ENCODE results near the gene TMPRSS7.
A peak's percentile ranks its signal among the peaks of the same experiment; 100 is the strongest.

The TMPRSS7 gene

GRCh38 chr3:112038863-112039262, 4.3 kb downstream of the TMPRSS7 start:
- no peak; the same call in 2 of the 3 replicates for ATAC-seq

GRCh38 chr3:112041321-112041720, 6.8 kb downstream of the TMPRSS7 start:
- ATAC-seq, result no peak
- TF ChIP-seq ZNF70 (CRISPR knock-in tag; IDR thresholded peaks at IDR 0.05), result no peak

More at GRCh38 chr3:112038863-112039262, 4.3 kb downstream of the TMPRSS7 start:
- TF ChIP-seq ZFP3 (CRISPR knock-in tag; IDR thresholded peaks at IDR 0.05) (no peak), TOX (CRISPR knock-in tag; IDR thresholded peaks at IDR 0.05; ENCODE audit: borderline replicate concordance) (no peak), CSDC2 (CRISPR knock-in tag; IDR thresholded peaks at IDR 0.05) (no peak), OSR1 (CRISPR knock-in tag; IDR thresholded peaks at IDR 0.05) (no peak), GLIS3 (CRISPR knock-in tag; IDR thresholded peaks at IDR 0.05) (no peak), CREB5 (CRISPR knock-in tag; IDR thresholded peaks at IDR 0.05; ENCODE audit: low read depth) (no peak), ZNF70 (CRISPR knock-in tag; IDR thresholded peaks at IDR 0.05) (no peak), SNAI2 (CRISPR knock-in tag; IDR thresholded peaks at IDR 0.05) (no peak), ZC3H10 (CRISPR knock-in tag; IDR thresholded peaks at IDR 0.05) (no peak)

GRCh38 chr3:112042842-112043280, 8.3 kb downstream of the TMPRSS7 start:
- ATAC-seq, result no peak
- TF ChIP-seq ZNF8 (CRISPR knock-in tag; IDR thresholded peaks at IDR 0.05) (no peak), BACH2 (CRISPR knock-in tag; IDR thresholded peaks at IDR 0.05; ENCODE audit: borderline replicate concordance) (no peak), ZC3H10 (CRISPR knock-in tag; IDR thresholded peaks at IDR 0.05) (no peak), CSRNP3 (CRISPR knock-in tag; IDR thresholded peaks at IDR 0.05) (no peak)

GRCh38 chr3:112043621-112044201, 9.2 kb downstream of the TMPRSS7 start:
- TF ChIP-seq CSDC2 (CRISPR knock-in tag; IDR thresholded peaks at IDR 0.05) (no peak), PATZ1 (CRISPR knock-in tag; IDR thresholded peaks at IDR 0.05; ENCODE audit: borderline replicate concordance) (no peak; the same call in 1 of the 2 replicates), POU6F1 (CRISPR knock-in tag; IDR thresholded peaks at IDR 0.05; ENCODE audit: borderline replicate concordance, low read depth) (no peak), RARB (CRISPR knock-in tag; IDR thresholded peaks at IDR 0.05) (no peak), ZNF8 (CRISPR knock-in tag; IDR thresholded peaks at IDR 0.05) (no peak), ZNF565 (CRISPR knock-in tag; conservative IDR thresholded peaks at IDR 0.05; ENCODE audit: low read depth) (no peak), CREB5 (CRISPR knock-in tag; IDR thresholded peaks at IDR 0.05; ENCODE audit: low read depth) (no peak), ARNTL (CRISPR knock-in tag; IDR thresholded peaks at IDR 0.05; ENCODE audit: borderline replicate concordance, low read depth) (no peak), CSRNP3 (CRISPR knock-in tag; IDR thresholded peaks at IDR 0.05) (no peak), ZFP3 (CRISPR knock-in tag; IDR thresholded peaks at IDR 0.05) (no peak), PPARA (CRISPR knock-in tag; IDR thresholded peaks at IDR 0.05; ENCODE audit: borderline replicate concordance) (no peak), ISL1 (CRISPR knock-in tag; IDR thresholded peaks at IDR 0.05) (no peak), GLIS3 (CRISPR knock-in tag; IDR thresholded peaks at IDR 0.05) (no peak), TOX (CRISPR knock-in tag; IDR thresholded peaks at IDR 0.05; ENCODE audit: borderline replicate concordance) (no peak), ZFP30 (CRISPR knock-in tag; IDR thresholded peaks at IDR 0.05) (no peak), OSR1 (CRISPR knock-in tag; IDR thresholded peaks at IDR 0.05) (no peak), TSHZ2 (CRISPR knock-in tag; IDR thresholded peaks at IDR 0.05) (no peak), ESRRG (CRISPR knock-in tag; IDR thresholded peaks at IDR 0.05) (no peak), BACH2 (CRISPR knock-in tag; IDR thresholded peaks at IDR 0.05; ENCODE audit: borderline replicate concordance) (no peak)
- ATAC-seq, result peak; percentile 99
